ENCODE data around the gene KNTC1.

DNA sequence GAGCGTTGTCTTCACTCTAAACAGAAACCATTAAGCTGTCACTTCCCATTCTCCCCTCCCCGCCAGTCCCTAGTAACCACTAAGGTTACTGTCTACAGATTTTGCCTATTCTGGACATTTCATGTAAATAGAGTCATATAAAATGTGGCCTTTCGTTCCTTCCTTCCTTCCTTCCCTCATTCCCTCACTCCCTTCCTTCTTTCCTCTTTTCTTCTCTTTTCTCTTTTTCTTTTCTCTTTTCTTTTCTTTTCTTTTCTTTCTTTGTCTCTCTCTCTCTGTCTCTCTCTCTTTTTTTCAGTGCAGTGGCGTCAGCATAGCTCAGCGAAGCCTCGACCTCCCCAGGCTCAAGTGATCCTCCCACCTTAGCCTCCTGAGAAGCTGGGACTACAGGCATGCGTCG lies 138.3 kb downstream of the KNTC1 start:
- TF ChIP-seq POLR2AphosphoS5 (IDR thresholded peaks at IDR 0.05; ENCODE audit: low read depth, low read length) (no peak), TAF1 (IDR thresholded peaks at IDR 0.05; ENCODE audit: borderline replicate concordance, insufficient read depth, low read length) (no peak), SIN3A (IDR thresholded peaks at IDR 0.05; ENCODE audit: borderline replicate concordance, insufficient read depth, low read length) (no peak)
- TF ChIP-seq, protein P1, sequence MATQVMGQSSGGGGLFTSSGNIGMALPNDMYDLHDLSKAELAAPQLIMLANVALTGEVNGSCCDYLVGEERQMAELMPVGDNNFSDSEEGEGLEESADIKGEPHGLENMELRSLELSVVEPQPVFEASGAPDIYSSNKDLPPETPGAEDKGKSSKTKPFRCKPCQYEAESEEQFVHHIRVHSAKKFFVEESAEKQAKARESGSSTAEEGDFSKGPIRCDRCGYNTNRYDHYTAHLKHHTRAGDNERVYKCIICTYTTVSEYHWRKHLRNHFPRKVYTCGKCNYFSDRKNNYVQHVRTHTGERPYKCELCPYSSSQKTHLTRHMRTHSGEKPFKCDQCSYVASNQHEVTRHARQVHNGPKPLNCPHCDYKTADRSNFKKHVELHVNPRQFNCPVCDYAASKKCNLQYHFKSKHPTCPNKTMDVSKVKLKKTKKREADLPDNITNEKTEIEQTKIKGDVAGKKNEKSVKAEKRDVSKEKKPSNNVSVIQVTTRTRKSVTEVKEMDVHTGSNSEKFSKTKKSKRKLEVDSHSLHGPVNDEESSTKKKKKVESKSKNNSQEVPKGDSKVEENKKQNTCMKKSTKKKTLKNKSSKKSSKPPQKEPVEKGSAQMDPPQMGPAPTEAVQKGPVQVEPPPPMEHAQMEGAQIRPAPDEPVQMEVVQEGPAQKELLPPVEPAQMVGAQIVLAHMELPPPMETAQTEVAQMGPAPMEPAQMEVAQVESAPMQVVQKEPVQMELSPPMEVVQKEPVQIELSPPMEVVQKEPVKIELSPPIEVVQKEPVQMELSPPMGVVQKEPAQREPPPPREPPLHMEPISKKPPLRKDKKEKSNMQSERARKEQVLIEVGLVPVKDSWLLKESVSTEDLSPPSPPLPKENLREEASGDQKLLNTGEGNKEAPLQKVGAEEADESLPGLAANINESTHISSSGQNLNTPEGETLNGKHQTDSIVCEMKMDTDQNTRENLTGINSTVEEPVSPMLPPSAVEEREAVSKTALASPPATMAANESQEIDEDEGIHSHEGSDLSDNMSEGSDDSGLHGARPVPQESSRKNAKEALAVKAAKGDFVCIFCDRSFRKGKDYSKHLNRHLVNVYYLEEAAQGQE (IDR thresholded peaks at IDR 0.05; ENCODE audit: insufficient read depth in 1 of 2, low read depth in 2 of 2, low read length in 2 of 2), result no peak

All from PFSK-1 (cell line).